Fibroblast of skin of back (primary cell): Measurements from ENCODE around the gene KCND2.
A peak's percentile ranks its signal among the peaks of the same experiment; 100 is the strongest.

Experiments used
- DNase-seq: peaks from one replicate; pipeline ENCODE4 v3.0.0-alpha.2; 2013

KCND2 gene

GRCh38 chr7:120412139-120413050 is 139.4 kb downstream of the KCND2 start:
- DNase-seq, result no peak

- no peak for DNase-seq
Measured at GRCh38 chr7:120413164-120413563, 140.2 kb downstream of the KCND2 start.

DNA sequence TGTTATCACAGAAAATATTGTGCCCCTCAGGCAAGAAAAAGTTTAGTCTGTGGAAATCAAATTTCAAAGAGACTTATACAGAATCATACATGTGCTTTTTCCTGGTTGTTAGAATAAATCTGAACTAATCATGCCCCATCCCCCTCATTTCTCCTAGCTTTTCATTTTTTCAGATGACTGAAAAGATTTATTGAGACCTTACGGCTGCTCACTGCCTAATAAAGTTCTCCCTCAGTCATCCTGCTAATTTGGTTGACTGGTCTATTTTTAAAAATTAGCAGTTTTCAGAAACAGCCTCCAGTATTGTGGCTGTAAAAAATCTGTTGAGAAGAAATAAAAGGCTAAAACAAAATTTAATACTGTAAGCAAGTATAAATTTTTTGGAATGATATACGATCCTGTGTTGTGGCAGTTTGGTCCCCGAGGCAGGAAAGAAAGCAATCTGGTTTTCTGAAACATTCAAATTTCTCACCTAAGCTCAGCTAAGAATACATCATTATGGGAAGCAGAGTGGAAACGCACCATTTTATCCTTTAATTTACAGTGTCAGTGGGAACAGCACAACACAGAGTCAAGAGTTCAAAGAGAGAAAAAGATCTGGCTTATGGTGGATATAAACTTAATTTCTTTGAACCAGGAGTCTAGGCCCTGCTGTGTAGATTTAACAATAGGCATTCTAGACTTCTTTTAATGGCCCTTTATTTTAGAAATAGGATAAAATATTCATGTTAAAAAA is 144.4 kb downstream of the KCND2 start:
- DNase-seq, result no peak

DNA sequence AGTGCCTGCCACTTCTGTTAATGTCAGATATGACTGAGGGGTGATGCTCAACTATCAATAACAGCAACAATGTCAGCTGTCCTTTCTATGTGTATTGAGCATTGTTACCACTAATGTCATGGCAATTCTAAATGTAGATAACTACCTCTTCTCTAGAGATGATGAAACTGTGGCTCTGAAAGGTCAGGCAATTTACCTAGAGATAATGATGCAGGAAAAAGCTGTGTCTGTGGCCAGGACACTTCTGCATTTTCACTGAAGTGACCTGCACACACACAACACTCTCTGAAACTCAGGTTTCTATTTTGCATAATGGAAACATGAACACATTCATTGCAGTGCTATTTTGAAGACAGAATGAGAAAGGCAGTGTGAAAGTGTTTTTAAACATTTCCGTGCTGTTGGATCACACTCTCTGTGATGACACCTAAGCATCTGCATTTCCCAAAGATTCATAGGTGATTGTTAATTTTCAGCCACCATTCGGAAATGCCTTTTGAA is 148.2 kb downstream of the KCND2 start:
- DNase-seq, result no peak

- DNase-seq, result no peak
Measured at GRCh38 chr7:120431016-120431415, 158.0 kb downstream of the KCND2 start.

DNA sequence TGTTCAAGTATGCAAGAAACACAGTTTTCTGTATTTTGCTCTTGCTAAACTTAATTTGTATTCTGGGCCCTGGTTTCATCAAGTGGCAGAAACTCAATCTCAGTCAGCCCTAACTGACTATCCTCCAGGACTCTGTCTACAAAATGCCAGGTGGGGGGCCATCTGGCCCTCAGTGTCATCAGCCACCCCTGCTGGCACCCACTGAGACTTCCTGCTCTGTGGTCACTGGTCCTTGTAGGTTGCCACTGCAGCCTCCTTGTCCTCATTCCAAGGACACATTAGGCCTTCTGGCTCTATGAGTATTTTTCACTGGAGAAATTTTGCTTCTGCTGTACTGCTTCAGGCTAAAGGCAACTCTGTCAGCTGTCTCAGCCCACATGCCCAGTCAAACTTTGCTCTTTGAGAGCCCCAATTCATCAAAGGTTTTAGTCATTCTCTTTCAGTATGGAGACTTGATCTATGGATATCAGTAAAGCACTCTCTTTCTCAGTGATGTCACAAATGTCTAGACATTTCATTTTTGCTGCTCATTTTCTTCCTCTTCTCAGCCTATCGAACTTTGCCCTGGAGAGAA is 163.6 kb downstream of the KCND2 start:
- no peak for DNase-seq

GRCh38 chr7:120441850-120442249 is 168.9 kb downstream of the KCND2 start:
- no peak for DNase-seq

- DNase-seq, result no peak
Measured at GRCh38 chr7:120442838-120443237, 169.9 kb downstream of the KCND2 start.

GRCh38 chr7:120444650-120445049 is 171.7 kb downstream of the KCND2 start:
- DNase-seq, result no peak

DNA sequence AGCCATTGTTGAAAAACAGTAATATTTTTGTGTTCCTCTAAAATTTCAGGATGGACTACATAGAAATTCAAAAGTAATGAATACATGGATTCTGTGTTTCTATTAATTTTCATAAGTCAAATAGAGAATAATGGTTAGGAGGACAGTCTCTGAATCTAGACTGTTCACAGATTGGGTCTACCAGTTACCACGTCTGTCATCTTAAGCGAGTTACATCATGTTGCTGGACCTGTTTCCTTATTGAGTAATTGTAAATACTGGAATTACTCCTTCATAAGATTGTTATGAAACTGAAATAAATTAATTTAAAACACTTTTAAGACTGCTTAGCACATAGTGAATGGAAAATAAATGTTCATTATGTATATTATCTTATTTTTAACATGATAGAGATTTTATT is 172.3 kb downstream of the KCND2 start:
- no peak for DNase-seq

DNA sequence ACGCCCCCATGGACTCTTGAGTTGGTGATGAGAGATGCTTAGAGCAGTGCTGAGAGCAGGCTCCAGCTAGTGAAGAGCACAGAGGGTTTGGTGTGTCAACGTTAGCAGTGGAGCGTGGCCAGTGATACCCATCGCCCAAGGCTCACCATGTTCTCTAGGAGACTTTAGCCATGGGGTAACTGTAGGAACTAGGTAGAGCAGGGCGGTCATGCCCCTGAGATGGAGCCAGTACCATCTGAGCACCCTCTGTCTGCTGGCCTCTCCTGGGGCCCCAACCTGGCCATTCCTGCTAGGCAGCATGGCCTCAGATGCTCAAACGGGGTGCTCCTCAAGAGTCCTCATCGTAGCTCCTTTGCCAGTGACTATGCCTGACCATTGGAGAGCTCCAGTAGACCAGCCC is 179.7 kb downstream of the KCND2 start:
- no peak for DNase-seq

DNA sequence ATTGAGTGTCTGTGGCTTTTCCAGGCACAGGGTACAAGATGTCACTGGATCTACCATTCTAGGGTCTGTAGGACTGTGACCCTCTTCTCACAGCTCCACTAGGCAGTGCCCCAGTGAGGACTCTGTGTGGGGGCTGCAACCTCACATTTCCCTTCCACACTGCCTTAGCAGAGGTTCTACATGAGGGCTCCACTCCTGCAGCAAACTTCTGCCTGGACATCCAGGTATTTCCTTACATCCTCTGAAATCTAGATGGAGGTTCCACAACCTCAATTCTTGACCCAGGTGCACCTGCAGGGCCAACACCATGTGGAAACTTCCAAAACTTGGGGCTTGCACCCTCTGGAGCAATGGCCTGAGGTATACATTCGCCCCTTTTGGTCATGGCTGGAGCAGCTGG is 183.7 kb downstream of the KCND2 start:
- no peak for DNase-seq

- no peak for DNase-seq
Measured at GRCh38 chr7:120460949-120461348, 188.0 kb downstream of the KCND2 start.

DNA sequence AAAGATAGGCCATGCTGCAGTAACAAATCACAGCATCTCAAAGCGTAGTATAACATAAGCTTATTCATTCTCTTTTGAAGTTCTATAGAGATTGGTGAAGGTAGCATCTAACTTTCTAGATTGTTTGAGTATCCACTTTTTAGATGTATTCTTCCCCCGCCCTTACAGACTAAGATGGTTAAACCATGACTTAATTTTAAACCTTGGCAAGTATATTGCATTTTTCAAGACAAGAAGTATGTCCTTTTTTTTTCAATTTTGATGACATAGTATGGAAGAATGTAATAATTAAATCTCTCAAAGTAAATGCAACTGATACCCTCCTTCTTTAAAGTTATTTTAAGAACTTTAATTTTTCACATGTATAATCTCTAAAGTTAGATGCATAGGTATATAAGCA is 190.0 kb downstream of the KCND2 start:
- DNase-seq, result peak; percentile 50

GRCh38 chr7:120464104-120464503 is 191.1 kb downstream of the KCND2 start:
- no peak for DNase-seq

DNA sequence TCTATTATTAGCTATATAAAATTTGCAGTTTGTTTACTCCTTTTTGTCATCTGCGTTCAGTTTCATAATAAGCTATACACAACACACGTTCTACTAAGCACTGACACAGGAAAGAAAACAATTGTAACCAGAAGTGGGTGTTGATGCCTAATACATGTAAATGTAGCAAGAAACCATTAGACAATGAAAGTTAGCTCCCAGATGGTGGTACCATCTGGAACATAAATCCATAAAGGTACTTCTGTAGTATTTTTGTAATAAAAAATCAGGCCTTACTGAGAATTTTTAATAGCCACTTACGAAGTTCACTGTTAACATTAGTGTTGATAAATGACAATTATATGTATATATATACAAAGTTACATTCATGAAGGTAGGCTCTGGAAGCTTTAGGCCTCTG is 194.7 kb downstream of the KCND2 start:
- no peak for DNase-seq

- no peak for DNase-seq
Measured at GRCh38 chr7:120468611-120469010, 195.6 kb downstream of the KCND2 start.

DNA sequence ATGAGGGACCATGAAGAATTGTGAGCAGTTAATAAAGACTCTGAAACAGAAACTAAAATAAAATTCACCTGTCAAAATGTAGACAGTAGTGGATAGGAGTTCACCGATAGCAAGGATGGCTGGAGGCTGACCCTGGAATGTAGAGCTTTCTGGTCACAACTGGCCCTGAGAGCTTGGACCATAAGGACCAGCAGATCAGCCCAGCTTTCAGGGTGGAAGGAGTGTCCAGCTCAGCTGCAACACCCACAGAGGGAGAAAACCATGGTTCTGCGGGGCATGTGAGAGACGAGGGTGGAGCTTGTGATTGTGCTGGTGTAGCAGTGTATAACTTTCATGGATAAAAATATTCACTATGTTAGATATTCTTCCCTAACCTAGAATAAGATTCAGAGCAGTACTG is 199.9 kb downstream of the KCND2 start:
- DNase-seq, result no peak

DNA sequence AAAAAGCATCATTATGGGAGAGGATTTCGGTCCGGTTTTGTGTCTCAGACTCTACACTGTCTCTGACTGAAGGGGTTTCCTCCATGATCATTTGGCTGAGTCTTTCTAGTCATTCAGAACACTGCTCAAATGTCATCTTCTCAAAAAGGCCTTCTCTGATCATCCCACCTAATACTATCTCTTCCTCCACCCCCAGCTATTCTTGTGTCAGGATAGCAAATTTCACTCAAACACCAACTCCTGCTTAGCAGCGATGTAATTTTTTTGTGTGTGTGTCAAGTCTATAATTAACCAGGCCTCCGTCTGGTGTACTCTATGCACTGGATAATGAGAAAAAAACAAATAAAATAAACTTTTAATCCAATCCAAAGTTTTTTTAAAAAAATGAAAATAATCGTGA is 200.4 kb downstream of the KCND2 start:
- no peak for DNase-seq

DNA sequence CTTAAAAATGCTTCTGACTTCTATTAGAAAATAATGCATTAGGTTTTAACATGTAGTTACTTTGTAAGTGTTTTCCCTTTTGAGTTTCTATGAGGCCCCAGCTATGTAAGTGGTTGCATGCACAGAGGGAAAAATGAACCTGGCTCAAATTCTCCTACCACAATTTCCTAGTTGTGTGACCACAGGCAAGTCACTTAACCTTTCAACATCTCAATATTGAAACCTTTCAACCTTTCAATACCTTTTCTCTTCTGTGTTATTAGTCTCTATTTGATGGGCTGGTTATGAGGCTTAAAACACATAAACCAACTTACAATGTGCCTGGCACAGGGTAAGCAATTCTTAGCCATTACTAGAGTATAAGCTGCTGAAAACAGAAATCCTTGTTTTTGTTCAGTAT is 203.0 kb downstream of the KCND2 start:
- DNase-seq, result no peak

- no peak for DNase-seq
Measured at GRCh38 chr7:120480472-120480871, 207.5 kb downstream of the KCND2 start.

- DNase-seq, result no peak
Measured at GRCh38 chr7:120480930-120481329, 208.0 kb downstream of the KCND2 start.

- DNase-seq, result no peak
Measured at GRCh38 chr7:120486164-120486563, 213.2 kb downstream of the KCND2 start.
